Sigmoid colon (tissue), 4 donors: ENCODE data around the gene AGBL1.

ENCODE experiments used
- POLR2A ChIP-seq, 2 donors: fragments of 450-650 bp; IDR thresholded peaks; one replicate each; pipeline ENCODE4 v1.6.1; 2016; ENCODE audit warnings: antibody characterized with exemption in 2 of 2, mild to moderate bottlenecking in 2 of 2, moderate library complexity in 2 of 2
- POLR2AphosphoS5 ChIP-seq, 4 donors: sonication (generic); formaldehyde crosslinking; IDR thresholded peaks; one replicate each; pipeline ENCODE4 v1.6.1; 2017; ENCODE audit warnings: antibody characterized with exemption in 4 of 4
- TF ChIP-seq, protein P1 (sequence below), 4 experiments: fragments of 450-650 bp in 3 of 4; fragments of 200-600 bp in 1 of 4; IDR thresholded peaks; one replicate each; pipeline ENCODE4 v1.5.1; 2016 to 2019; ENCODE audit warnings: antibody characterized with exemption in 4 of 4, mild to moderate bottlenecking in 3 of 4, moderate library complexity in 2 of 4

DNA sequence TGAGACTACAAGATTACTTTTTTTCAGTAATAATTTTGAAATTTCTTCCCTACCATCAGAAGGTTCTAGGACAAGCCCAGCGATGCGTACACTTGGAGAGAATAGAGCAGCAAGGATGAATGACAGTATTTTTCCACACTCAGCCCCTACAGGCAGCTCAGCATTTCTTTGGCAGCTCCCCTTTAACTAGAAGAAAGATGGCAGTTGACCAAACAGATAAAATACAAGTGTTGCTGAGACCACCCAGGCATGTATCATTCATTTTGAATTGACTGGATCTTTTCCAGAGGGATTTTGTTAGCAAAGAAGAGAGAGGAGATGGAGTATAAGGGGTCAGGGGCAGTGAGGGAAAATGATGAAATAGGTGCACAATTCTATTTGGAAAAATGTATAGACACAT lies 761.3 kb downstream of the AGBL1 start:
- TF ChIP-seq, protein P1, sequence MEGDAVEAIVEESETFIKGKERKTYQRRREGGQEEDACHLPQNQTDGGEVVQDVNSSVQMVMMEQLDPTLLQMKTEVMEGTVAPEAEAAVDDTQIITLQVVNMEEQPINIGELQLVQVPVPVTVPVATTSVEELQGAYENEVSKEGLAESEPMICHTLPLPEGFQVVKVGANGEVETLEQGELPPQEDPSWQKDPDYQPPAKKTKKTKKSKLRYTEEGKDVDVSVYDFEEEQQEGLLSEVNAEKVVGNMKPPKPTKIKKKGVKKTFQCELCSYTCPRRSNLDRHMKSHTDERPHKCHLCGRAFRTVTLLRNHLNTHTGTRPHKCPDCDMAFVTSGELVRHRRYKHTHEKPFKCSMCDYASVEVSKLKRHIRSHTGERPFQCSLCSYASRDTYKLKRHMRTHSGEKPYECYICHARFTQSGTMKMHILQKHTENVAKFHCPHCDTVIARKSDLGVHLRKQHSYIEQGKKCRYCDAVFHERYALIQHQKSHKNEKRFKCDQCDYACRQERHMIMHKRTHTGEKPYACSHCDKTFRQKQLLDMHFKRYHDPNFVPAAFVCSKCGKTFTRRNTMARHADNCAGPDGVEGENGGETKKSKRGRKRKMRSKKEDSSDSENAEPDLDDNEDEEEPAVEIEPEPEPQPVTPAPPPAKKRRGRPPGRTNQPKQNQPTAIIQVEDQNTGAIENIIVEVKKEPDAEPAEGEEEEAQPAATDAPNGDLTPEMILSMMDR (IDR thresholded peaks at IDR 0.05) = no peak
- TF ChIP-seq POLR2AphosphoS5 (IDR thresholded peaks at IDR 0.05) = no peak
- TF ChIP-seq POLR2A (IDR thresholded peaks at IDR 0.05) = no peak
